Stimulated activated CD4-positive, alpha-beta T cell treated with anti-CD3 and anti-CD28 coated beads, Interleukin-1b, Interleukin-23, amount 100 ng/mL, for 48 hours (primary cell): ENCODE measurements around the gene SERPINB7.

Source experiments
- DNase-seq: peaks from one replicate; pipeline ENCODE4 v3.0.0-alpha.2; 2020

Gene SERPINB7

GRCh38 chr18:63788447-63789096, 13.4 kb downstream of the SERPINB7 start:
- peak; percentile 74 for DNase-seq

- no peak for DNase-seq
These were observed 14.1 kb downstream of the SERPINB7 start for GRCh38 chr18:63789327-63789726.

GRCh38 chr18:63795606-63796005, 20.4 kb downstream of the SERPINB7 start:
- no peak for DNase-seq

- DNase-seq: no peak
These were observed 24.0 kb downstream of the SERPINB7 start for GRCh38 chr18:63799189-63799588.

- no peak for DNase-seq
These were observed 26.1 kb downstream of the SERPINB7 start for GRCh38 chr18:63801343-63801742.

- no peak for DNase-seq
These were observed 32.9 kb downstream of the SERPINB7 start for GRCh38 chr18:63808125-63808524.

- DNase-seq: no peak
These were observed 42.3 kb downstream of the SERPINB7 start for GRCh38 chr18:63817441-63818051.

GRCh38 chr18:63818212-63818611, 43.0 kb downstream of the SERPINB7 start:
- no peak for DNase-seq

GRCh38 chr18:63819786-63820185, 44.6 kb downstream of the SERPINB7 start:
- DNase-seq: no peak

GRCh38 chr18:63820694-63821093, 45.5 kb downstream of the SERPINB7 start:
- DNase-seq: no peak

- peak; percentile 22 for DNase-seq
These were observed 48.5 kb downstream of the SERPINB7 start for GRCh38 chr18:63823516-63824219.

GRCh38 chr18:63824220-63824525, 49.0 kb downstream of the SERPINB7 start:
- DNase-seq: no peak

- no peak for DNase-seq
These were observed 52.9 kb downstream of the SERPINB7 start for GRCh38 chr18:63828120-63828519.

GRCh38 chr18:63828656-63829055, 53.4 kb downstream of the SERPINB7 start:
- no peak for DNase-seq

GRCh38 chr18:63829886-63830285, 54.7 kb downstream of the SERPINB7 start:
- no peak for DNase-seq

GRCh38 chr18:63831080-63831788, 56.0 kb downstream of the SERPINB7 start:
- DNase-seq: no peak

- DNase-seq: no peak
These were observed 57.3 kb downstream of the SERPINB7 start for GRCh38 chr18:63832470-63832869.

GRCh38 chr18:63834471-63835113, 59.4 kb downstream of the SERPINB7 start:
- no peak for DNase-seq

GRCh38 chr18:63836456-63836855, 61.2 kb downstream of the SERPINB7 start:
- no peak for DNase-seq

GRCh38 chr18:63837590-63837989, 62.4 kb downstream of the SERPINB7 start:
- no peak for DNase-seq

- DNase-seq: no peak
These were observed 67.8 kb downstream of the SERPINB7 start for GRCh38 chr18:63843008-63843407.

GRCh38 chr18:63844254-63844653, 69.0 kb downstream of the SERPINB7 start:
- DNase-seq: no peak

- DNase-seq: no peak
These were observed 72.9 kb downstream of the SERPINB7 start for GRCh38 chr18:63848159-63848558.
